Chondrocyte (in vitro differentiated cells): Measurements from ENCODE around the gene TTC27. TPM values are rescaled to one million over a fixed set of nuclear protein-coding genes. Genes with fewer than 3 reads are reported as not detected.
"Not testable (repeated sequence)": the region's sequence is repeated elsewhere in the genome, so short reads cannot be mapped to it uniquely, and the experiment has no call there.

Source experiments
- DNase-seq: peaks from one replicate; pipeline ENCODE4 v3.0.0; 2021; ENCODE audit warnings: mixed read lengths, low spot score
- H3K27ac Mint-ChIP-seq: one replicate; pipeline ENCODE4 v1.8.0; 2021; ENCODE audit warnings: mild to moderate bottlenecking, moderate library complexity, mixed read lengths; ENCODE audit not compliant: unreplicated experiment
- H3K27me3 Mint-ChIP-seq: 2 replicates; pipeline ENCODE4 v1.8.0; 2021; ENCODE audit warnings: low read depth, mixed read lengths
- H3K36me3 Mint-ChIP-seq: 2 replicates; pipeline ENCODE4 v1.8.0; 2021; ENCODE audit warnings: low read depth, mixed read lengths
- H3K4me1 Mint-ChIP-seq: 2 replicates; pipeline ENCODE4 v1.8.0; 2021; ENCODE audit warnings: low read depth, mild to moderate bottlenecking, mixed read lengths
- H3K4me3 Mint-ChIP-seq: one replicate; pipeline ENCODE4 v1.8.0; 2021; ENCODE audit warnings: mild to moderate bottlenecking, moderate library complexity, mixed read lengths; ENCODE audit not compliant: unreplicated experiment
- H3K9me3 Mint-ChIP-seq: 2 replicates; pipeline ENCODE4 v1.8.0; 2021; ENCODE audit warnings: low read depth, mixed read lengths
- CTCF ChIP-seq: fragments of 200-600 bp; sonication (generic); IDR thresholded peaks from 2 replicates; pipeline ENCODE4 v1.5.0; 2021; ENCODE audit warnings: antibody characterized with exemption, mild to moderate bottlenecking, moderate library complexity
- total RNA-seq: library from RNA; stranded (reverse); gene quantifications from 3 replicates; pipeline ENCODE4 v1.2.1, GENCODE V29; 2021

Gene TTC27
- total RNA-seq, 1 donor from 2014 or later, result 13.5 TPM

- Mint-ChIP-seq H3K27me3 (no peaks in the 10 kb centered on the region), H3K4me1 (peaks cover 33% of the 10 kb centered on the region), H3K4me3 (no peak overlapping the region), H3K9me3 (no peaks in the 10 kb centered on the region), H3K27ac (no peak overlapping the region), H3K36me3 (peaks cover 20% of the 10 kb centered on the region)
- no peak for DNase-seq
- TF ChIP-seq CTCF, result no peak
Measured at GRCh38 chr2:32624812-32625211, 3.0 kb upstream of the TTC27 start.

GRCh38 chr2:32626639-32627221 is 1.1 kb upstream of the TTC27 start:
- Mint-ChIP-seq H3K9me3 (no peaks in the 10 kb centered on the region), H3K4me1 (peaks cover 34% of the 10 kb centered on the region), H3K36me3 (peaks cover 19% of the 10 kb centered on the region), H3K27me3 (no peaks in the 10 kb centered on the region), H3K27ac (peak overlapping the region; percentile 92), H3K4me3 (peak overlapping the region; percentile 93)
- no peak for TF ChIP-seq CTCF
- DNase-seq, result no peak

- Mint-ChIP-seq H3K27me3 (no peaks in the 10 kb centered on the region), H3K36me3 (peaks cover 15% of the 10 kb centered on the region), H3K9me3 (no peaks in the 10 kb centered on the region), H3K4me3 (peak overlapping the region; percentile 93), H3K27ac (peak overlapping the region; percentile 92), H3K4me1 (peaks cover 34% of the 10 kb centered on the region)
- TF ChIP-seq CTCF, result peak; percentile 70
- no peak for DNase-seq
Measured at GRCh38 chr2:32627441-32627813, 423 bp upstream of the TTC27 start.

- Mint-ChIP-seq H3K4me3 (no peak overlapping the region), H3K36me3 (peaks cover 5% of the 10 kb centered on the region), H3K27ac (peak overlapping the region; percentile 57), H3K27me3 (no peaks in the 10 kb centered on the region), H3K9me3 (no peaks in the 10 kb centered on the region), H3K4me1 (peaks cover 29% of the 10 kb centered on the region)
- no peak for TF ChIP-seq CTCF
- DNase-seq, result no peak
Measured at GRCh38 chr2:32632089-32632488, 4.2 kb downstream of the TTC27 start.

- H3K4me1 Mint-ChIP-seq, result peaks cover 21% of the 10 kb centered on the region
Measured at GRCh38 chr2:32633040-32633439, 5.2 kb downstream of the TTC27 start.

GRCh38 chr2:32638548-32638947 is 10.7 kb downstream of the TTC27 start:
- H3K9me3 Mint-ChIP-seq, result not testable (repeated sequence)

More at GRCh38 chr2:32633040-32633439, 5.2 kb downstream of the TTC27 start:
- H3K27ac Mint-ChIP-seq, result no peak overlapping the region
- DNase-seq, result no peak
- peaks cover 5% of the 10 kb centered on the region for H3K36me3 Mint-ChIP-seq
- no peak overlapping the region for H3K4me3 Mint-ChIP-seq
- H3K27me3 Mint-ChIP-seq, result no peaks in the 10 kb centered on the region
- no peak for TF ChIP-seq CTCF
- no peaks in the 10 kb centered on the region for H3K9me3 Mint-ChIP-seq

More at GRCh38 chr2:32638548-32638947, 10.7 kb downstream of the TTC27 start:
- H3K36me3 Mint-ChIP-seq, H3K27me3 Mint-ChIP-seq, H3K4me1 Mint-ChIP-seq, H3K4me3 Mint-ChIP-seq, H3K27ac Mint-ChIP-seq, DNase-seq: not testable (repeated sequence)
